Vagina (tissue), 2 donors: ENCODE data around the gene LSM8. TPM values are rescaled to one million over a fixed set of nuclear protein-coding genes. Genes with fewer than 3 reads are reported as not detected.

Experiments
- DNase-seq, 2 donors: peaks; one replicate each; pipeline ENCODE4 v3.0.0-alpha.2; 2017; ENCODE audit errors: extremely low spot score in 2 of 2
- H3K27ac ChIP-seq: fragments of 200-600 bp; sonication (generic); one replicate; pipeline ENCODE4 v1.5.1; 2019
- H3K27me3 ChIP-seq: fragments of 200-600 bp; sonication (generic); one replicate; pipeline ENCODE4 v1.5.1; 2019
- H3K36me3 ChIP-seq, 2 donors: fragments of 200-600 bp; sonication (generic); one replicate each; pipeline ENCODE4 v1.5.1; 2017 to 2019
- H3K4me1 ChIP-seq: fragments of 200-600 bp; sonication (generic); one replicate; pipeline ENCODE4 v1.5.1; 2019
- H3K4me3 ChIP-seq, 2 donors: fragments of 200-600 bp; sonication (generic); 1 replicate in 1 of 2; 2 replicates in 1 of 2; pipeline ENCODE4 v1.5.1; 2016 to 2019
- H3K9me3 ChIP-seq: fragments of 200-600 bp; sonication (generic); one replicate; pipeline ENCODE4 v1.5.1; 2019
- CTCF ChIP-seq, 3 experiments: fragments of 450-650 bp in 2 of 3; fragments of 200-600 bp in 1 of 3; sonication (generic) in 1 of 3; IDR thresholded peaks; one replicate each; pipeline ENCODE4 v1.5.1; 2017 to 2019; ENCODE audit warnings: antibody characterized with exemption in 3 of 3, mild to moderate bottlenecking in 2 of 3, moderate library complexity in 2 of 3
- POLR2A ChIP-seq, 2 donors: fragments of 450-650 bp; IDR thresholded peaks; one replicate each; pipeline ENCODE4 v1.6.1; 2017; ENCODE audit warnings: antibody characterized with exemption in 2 of 2, mild to moderate bottlenecking in 2 of 2, moderate library complexity in 2 of 2
- POLR2AphosphoS5 ChIP-seq, 2 donors: sonication (generic); formaldehyde crosslinking; IDR thresholded peaks; one replicate each; pipeline ENCODE4 v1.9.0; 2017; ENCODE audit warnings: antibody characterized with exemption in 2 of 2, mild to moderate bottlenecking in 2 of 2, low read depth in 1 of 2; ENCODE audit not compliant: insufficient read depth in 1 of 2
- intact Hi-C: fragments of 100-400 bp; cut with DNase I; formaldehyde crosslinking; loops from one replicate; pipeline ENCODE4 v1.15.1; 2023
- total RNA-seq: library from RNA; depleted of rRNA; stranded (reverse); fragments of >200 nt; gene quantifications from one replicate; pipeline ENCODE4 v1.2.3, GENCODE V29; 2016

Gene LSM8
- total RNA-seq, 1 donor from 2014 or later = 25.0 TPM

GRCh38 chr7:118158766-118159165 lies 25.2 kb upstream of the LSM8 start:
- no peaks in the 10 kb centered on the region for H3K36me3 ChIP-seq
- H3K9me3 ChIP-seq = no peaks in the 10 kb centered on the region
- no peak overlapping the region for H3K27ac ChIP-seq
- H3K27me3 ChIP-seq = no peaks in the 10 kb centered on the region
- H3K4me1 ChIP-seq = no peaks in the 10 kb centered on the region
- no peak overlapping the region for H3K4me3 ChIP-seq
- no peak for DNase-seq
- TF ChIP-seq POLR2A (IDR thresholded peaks at IDR 0.05) = no peak
- TF ChIP-seq POLR2AphosphoS5 (IDR thresholded peaks at IDR 0.05; ENCODE audit: insufficient read depth in 1 of 2, low read depth in 1 of 2) = no peak
- TF ChIP-seq CTCF (IDR thresholded peaks at IDR 0.05) = no peak
- intact Hi-C loops = no loop called here

DNA sequence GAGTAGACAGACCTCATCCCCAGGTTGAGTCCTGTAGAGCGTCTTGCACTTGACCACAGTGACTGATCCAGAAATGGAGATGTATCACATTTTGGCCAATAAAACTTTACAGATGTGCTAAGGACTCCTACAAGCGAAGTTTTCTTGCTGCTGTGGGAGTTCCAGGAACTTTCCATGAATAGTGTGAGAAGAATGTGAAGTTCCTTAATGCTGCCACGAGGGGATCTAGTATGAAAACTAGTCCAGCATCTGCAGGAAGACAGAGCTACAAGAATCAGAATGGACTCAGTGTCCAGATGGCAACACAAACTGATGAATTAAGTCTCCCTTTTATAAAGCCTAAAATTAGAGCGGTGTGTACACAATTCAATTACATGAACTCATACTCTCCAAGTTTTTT lies 14.8 kb upstream of the LSM8 start:
- TF ChIP-seq POLR2AphosphoS5 (IDR thresholded peaks at IDR 0.05; ENCODE audit: insufficient read depth in 1 of 2, low read depth in 1 of 2) (no peak), POLR2A (IDR thresholded peaks at IDR 0.05) (no peak), CTCF (IDR thresholded peaks at IDR 0.05) (no peak)
- no peaks in the 10 kb centered on the region for H3K36me3 ChIP-seq
- H3K4me1 ChIP-seq = no peaks in the 10 kb centered on the region
- intact Hi-C loops = no loop called here
- H3K27ac ChIP-seq = no peak overlapping the region
- DNase-seq = no peak
- H3K9me3 ChIP-seq = no peaks in the 10 kb centered on the region
- H3K4me3 ChIP-seq = no peak overlapping the region
- no peaks in the 10 kb centered on the region for H3K27me3 ChIP-seq

GRCh38 chr7:118175740-118176139 lies 8.2 kb upstream of the LSM8 start:
- H3K27me3 ChIP-seq = no peaks in the 10 kb centered on the region
- H3K36me3 ChIP-seq = no peaks in the 10 kb centered on the region
- intact Hi-C loops = no loop called here
- no peaks in the 10 kb centered on the region for H3K9me3 ChIP-seq
- no peaks in the 10 kb centered on the region for H3K4me1 ChIP-seq
- no peak overlapping the region for H3K4me3 ChIP-seq
- TF ChIP-seq POLR2A (IDR thresholded peaks at IDR 0.05) (no peak), POLR2AphosphoS5 (IDR thresholded peaks at IDR 0.05; ENCODE audit: insufficient read depth in 1 of 2, low read depth in 1 of 2) (no peak), CTCF (IDR thresholded peaks at IDR 0.05) (no peak)
- DNase-seq = no peak
- no peak overlapping the region for H3K27ac ChIP-seq

- Histone ChIP-seq H3K4me3 (no peak overlapping the region), H3K36me3 (no peaks in the 10 kb centered on the region), H3K27me3 (no peaks in the 10 kb centered on the region), H3K27ac (no peak overlapping the region), H3K9me3 (no peaks in the 10 kb centered on the region), H3K4me1 (peaks cover 7% of the 10 kb centered on the region)
- intact Hi-C loops = no loop called here
- no peak for TF ChIP-seq POLR2A (IDR thresholded peaks at IDR 0.05)
- no peak for TF ChIP-seq POLR2AphosphoS5 (IDR thresholded peaks at IDR 0.05; ENCODE audit: insufficient read depth in 1 of 2, low read depth in 1 of 2)
- TF ChIP-seq CTCF (IDR thresholded peaks at IDR 0.05) = no peak
- DNase-seq = no peak
Measured at GRCh38 chr7:118179191-118179590, 4.8 kb upstream of the LSM8 start.

- Histone ChIP-seq H3K4me3 (peak overlapping the region; percentile 65 to 76), H3K9me3 (no peaks in the 10 kb centered on the region), H3K27me3 (no peaks in the 10 kb centered on the region), H3K27ac (peak overlapping the region; percentile 78), H3K4me1 (peaks cover 37% of the 10 kb centered on the region), H3K36me3 (peaks cover 0 to 5% of the 10 kb centered on the region in 2 donors)
- TF ChIP-seq POLR2A (IDR thresholded peaks at IDR 0.05) (no peak), CTCF (IDR thresholded peaks at IDR 0.05) (no peak), POLR2AphosphoS5 (IDR thresholded peaks at IDR 0.05; ENCODE audit: insufficient read depth in 1 of 2, low read depth in 1 of 2) (no peak)
- DNase-seq = no peak
- intact Hi-C loops = no loop called here
Measured at GRCh38 chr7:118182593-118183427, 1.2 kb upstream of the LSM8 start.
